Neutrophil (primary cell): ENCODE results near the gene CSRP3.

Experiments
- H3K27ac ChIP-seq: fragments of 200-600 bp; sonication (generic); 2 replicates; pipeline ENCODE4 v1.5.1; 2016; ENCODE audit warnings: mild to moderate bottlenecking, moderate library complexity
- H3K27me3 ChIP-seq: fragments of 200-600 bp; sonication (generic); 2 replicates; pipeline ENCODE4 v1.6.0; 2016; ENCODE audit warnings: mild to moderate bottlenecking
- H3K36me3 ChIP-seq: fragments of 200-600 bp; sonication (generic); 2 replicates; pipeline ENCODE4 v1.5.1; 2017
- H3K4me1 ChIP-seq, 2 experiments: fragments of 200-600 bp in 1 of 2; sonication (generic) in 1 of 2; 1 replicate in 1 of 2; 2 replicates in 1 of 2; pipeline versions ENCODE4 v1.5.1 to v1.6.1; 2013 to 2016; ENCODE audit warnings: low read depth in 1 of 2, low read length in 1 of 2, mild to moderate bottlenecking in 1 of 2, moderate library complexity in 1 of 2; ENCODE audit not compliant: control insufficient read depth in 1 of 2, insufficient read depth in 1 of 2
- H3K4me3 ChIP-seq, 2 experiments: fragments of 200-600 bp in 1 of 2; sonication (generic) in 1 of 2; 1 replicate in 1 of 2; 2 replicates in 1 of 2; pipeline ENCODE4 v1.5.1; 2013 to 2016; ENCODE audit warnings: low read depth in 1 of 2, low read length in 1 of 2, mild to moderate bottlenecking in 1 of 2, moderate library complexity in 1 of 2
- H3K9me3 ChIP-seq: fragments of 200-600 bp; sonication (generic); 2 replicates; pipeline ENCODE4 v1.5.1; 2016
- CTCF ChIP-seq: fragments of 200-600 bp; sonication (generic); IDR thresholded peaks from 2 replicates; pipeline ENCODE4 v1.5.1; 2016; ENCODE audit warnings: antibody characterized with exemption

The CSRP3 gene

DNA sequence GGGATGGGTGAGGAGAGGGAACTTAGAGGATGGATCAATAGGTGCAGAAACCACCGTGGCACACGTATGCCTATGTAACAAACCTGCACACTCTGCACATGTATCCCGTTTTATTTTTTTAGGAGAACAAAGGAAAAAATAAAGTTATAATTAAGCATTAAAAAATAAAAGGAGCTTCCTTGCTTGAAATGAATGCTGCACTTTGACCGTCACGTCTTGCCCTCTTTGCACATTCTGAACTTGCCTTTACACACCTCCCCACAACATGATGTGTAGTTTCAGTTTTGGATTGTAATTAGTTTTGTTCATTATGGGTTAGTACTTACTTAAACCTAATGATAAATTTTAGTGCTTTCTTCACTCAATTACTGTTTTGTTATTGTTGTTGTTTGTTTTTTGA lies 3.1 kb upstream of the CSRP3 start:
- no peaks in the 10 kb centered on the region for H3K36me3 ChIP-seq
- H3K4me1 ChIP-seq, result no peaks in the 10 kb centered on the region
- H3K4me3 ChIP-seq, result no peak overlapping the region
- H3K27ac ChIP-seq, result no peak overlapping the region
- H3K27me3 ChIP-seq, result no peaks in the 10 kb centered on the region
- H3K9me3 ChIP-seq, result no peaks in the 10 kb centered on the region
- TF ChIP-seq CTCF, result no peak

DNA sequence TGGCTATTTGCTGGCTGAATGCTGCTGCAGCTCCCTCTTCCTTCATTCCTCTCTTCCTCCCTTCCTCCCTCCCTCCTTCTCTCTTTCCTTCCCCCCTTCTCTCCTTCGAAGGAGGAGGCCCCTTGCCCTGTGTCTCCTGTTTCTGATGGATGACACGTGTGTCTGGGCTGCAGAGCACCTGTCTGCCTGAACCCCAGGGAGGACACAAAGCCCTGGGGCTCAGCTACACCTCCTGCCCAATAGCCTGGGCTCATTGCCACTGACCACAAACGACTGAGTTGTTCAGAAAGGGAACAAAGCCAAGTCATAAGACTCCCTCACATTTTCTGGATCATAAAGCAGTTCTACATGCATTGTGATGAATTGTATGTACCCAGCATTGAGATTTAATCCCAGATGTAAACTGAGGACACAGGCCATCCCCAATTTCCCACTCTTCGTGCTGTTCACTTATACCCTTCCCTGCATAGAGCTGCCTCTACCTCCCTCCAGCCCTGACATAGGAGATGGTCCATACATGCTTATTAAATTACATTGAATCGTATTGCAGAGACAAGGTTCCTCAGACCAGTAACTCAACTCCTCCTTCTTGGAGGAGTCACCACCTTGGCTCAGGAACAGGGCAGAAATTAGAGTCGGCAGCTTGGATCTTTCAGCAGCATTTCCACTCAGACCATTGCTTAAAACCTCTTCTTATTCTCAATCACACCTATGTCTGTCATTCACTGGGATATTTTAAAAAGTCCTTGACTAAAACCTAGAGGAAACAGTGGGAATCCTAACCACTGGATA lies 1.2 kb downstream of the CSRP3 start:
- Histone ChIP-seq H3K27me3 (no peaks in the 10 kb centered on the region), H3K4me3 (no peak overlapping the region), H3K9me3 (no peaks in the 10 kb centered on the region), H3K27ac (no peak overlapping the region), H3K4me1 (no peaks in the 10 kb centered on the region), H3K36me3 (no peaks in the 10 kb centered on the region)
- no peak for TF ChIP-seq CTCF

GRCh38 chr11:19199771-19200170 lies 2.0 kb downstream of the CSRP3 start:
- Histone ChIP-seq H3K27ac (no peak overlapping the region), H3K4me1 (no peaks in the 10 kb centered on the region), H3K4me3 (no peak overlapping the region), H3K36me3 (no peaks in the 10 kb centered on the region), H3K9me3 (no peaks in the 10 kb centered on the region), H3K27me3 (no peaks in the 10 kb centered on the region)
- no peak for TF ChIP-seq CTCF

DNA sequence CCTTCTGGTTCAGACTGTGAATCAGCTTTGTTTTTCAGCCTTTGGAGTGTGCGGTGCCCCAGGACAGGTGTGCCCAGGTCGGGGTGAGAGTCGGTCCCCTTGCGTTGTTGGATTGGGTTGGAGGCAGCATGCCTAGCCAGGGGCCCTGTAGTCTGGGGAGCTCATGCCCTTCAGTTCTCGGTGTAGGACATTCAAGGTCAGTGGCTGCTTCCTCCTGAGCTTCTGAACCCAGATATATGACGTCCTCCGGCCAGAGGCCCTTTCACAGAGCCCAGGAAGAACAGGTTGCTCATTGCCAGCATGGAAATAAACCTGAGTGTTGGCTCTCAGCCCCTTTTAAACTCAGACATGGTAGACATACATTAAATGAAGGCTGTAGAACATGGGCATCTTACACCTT lies 2.7 kb downstream of the CSRP3 start:
- H3K27me3 ChIP-seq, result no peaks in the 10 kb centered on the region
- no peak overlapping the region for H3K4me3 ChIP-seq
- no peak for TF ChIP-seq CTCF
- no peaks in the 10 kb centered on the region for H3K9me3 ChIP-seq
- no peaks in the 10 kb centered on the region for H3K4me1 ChIP-seq
- no peaks in the 10 kb centered on the region for H3K36me3 ChIP-seq
- H3K27ac ChIP-seq, result no peak overlapping the region

GRCh38 chr11:19196432-19196831 lies 5.4 kb downstream of the CSRP3 start:
- H3K4me3 ChIP-seq, result no peak overlapping the region
- H3K36me3 ChIP-seq, result no peaks in the 10 kb centered on the region
- H3K4me1 ChIP-seq, result no peaks in the 10 kb centered on the region
- H3K27me3 ChIP-seq, result no peaks in the 10 kb centered on the region
- TF ChIP-seq CTCF, result no peak
- H3K9me3 ChIP-seq, result no peaks in the 10 kb centered on the region
- H3K27ac ChIP-seq, result no peak overlapping the region
